LHCN-M2 (cell line): ENCODE results near the gene IMMP2L. TPM values are rescaled to one million over a fixed set of nuclear protein-coding genes. Genes with fewer than 3 reads are reported as not detected.

Experiments used
- DNase-seq: peaks from one replicate; pipeline ENCODE4 v3.0.0-alpha.2; 2012; ENCODE audit warnings: low read depth
- total RNA-seq: library from RNA; depleted of rRNA; stranded (reverse); fragments of >200 nt; gene quantifications from 2 replicates; pipeline ENCODE4 v1.2.3, GENCODE V29; 2014

The IMMP2L gene
- total RNA-seq, 1 experiment from 2014 or later, result 6.4 TPM

GRCh38 chr7:111393011-111393754 is 169.1 kb downstream of the IMMP2L start:
- DNase-seq, result no peak

- DNase-seq, result no peak
Measured at GRCh38 chr7:111392294-111392693, 170.0 kb downstream of the IMMP2L start.

DNA sequence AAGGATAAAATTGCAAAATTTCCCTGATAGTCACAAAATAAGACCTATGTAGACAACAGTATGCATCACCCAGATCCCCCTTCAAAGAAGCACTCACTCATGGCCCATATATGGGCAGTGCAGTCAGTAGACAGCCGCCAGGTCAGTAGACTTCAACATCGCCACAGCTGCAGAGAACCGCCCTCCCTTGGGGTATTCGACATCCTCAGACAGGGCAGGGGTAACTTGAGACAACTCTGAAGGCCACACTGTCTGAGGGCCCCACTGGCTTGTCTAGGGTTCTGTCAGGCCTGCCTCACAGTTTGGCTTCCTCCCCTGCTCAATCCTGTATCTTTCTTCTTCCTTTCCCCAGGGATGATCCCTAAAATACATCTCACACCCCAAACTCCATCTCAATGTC is 172.3 kb downstream of the IMMP2L start:
- no peak for DNase-seq

GRCh38 chr7:111388912-111389311 is 173.4 kb downstream of the IMMP2L start:
- no peak for DNase-seq

GRCh38 chr7:111388016-111388415 is 174.3 kb downstream of the IMMP2L start:
- DNase-seq, result no peak

DNA sequence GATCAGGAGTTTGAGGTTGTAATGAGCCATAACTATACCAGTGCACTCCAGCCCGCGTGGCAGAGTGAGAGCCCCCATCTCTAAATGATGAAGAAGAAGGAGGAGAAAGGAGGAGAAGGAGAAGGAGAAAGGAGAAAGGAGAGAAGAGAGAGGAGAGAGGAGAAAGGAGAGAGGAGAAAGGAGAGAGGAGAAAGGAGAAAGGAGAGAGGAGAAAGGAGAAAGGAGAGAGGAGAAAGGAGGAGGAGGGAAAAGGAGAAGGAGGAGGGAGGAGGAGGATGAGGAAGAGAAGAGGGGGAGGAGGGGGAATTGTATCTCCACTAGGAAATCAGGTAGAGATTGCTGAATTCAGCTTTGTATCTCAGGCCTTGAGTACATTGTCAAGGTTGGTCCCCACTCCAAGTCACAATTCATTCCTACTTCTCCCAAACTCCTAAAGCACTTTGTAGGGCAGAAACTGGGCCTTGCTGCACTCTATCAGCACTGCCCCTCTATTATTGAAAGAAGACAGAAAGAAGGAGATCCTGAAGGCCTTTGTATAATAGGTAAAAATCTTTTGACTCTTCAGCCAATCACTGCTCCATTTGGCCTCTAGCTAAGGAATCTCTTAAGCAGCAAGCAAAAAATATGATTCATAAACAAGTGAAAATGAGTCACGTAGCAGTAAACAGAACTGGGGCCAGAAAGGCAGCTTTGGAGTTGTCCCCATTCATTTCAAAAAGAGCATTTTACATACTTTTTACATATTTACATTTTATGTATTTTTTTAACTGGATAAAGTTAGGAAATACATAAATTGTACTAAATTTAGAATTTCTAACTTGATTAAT is 178.0 kb downstream of the IMMP2L start:
- peak; percentile 71 for DNase-seq

DNA sequence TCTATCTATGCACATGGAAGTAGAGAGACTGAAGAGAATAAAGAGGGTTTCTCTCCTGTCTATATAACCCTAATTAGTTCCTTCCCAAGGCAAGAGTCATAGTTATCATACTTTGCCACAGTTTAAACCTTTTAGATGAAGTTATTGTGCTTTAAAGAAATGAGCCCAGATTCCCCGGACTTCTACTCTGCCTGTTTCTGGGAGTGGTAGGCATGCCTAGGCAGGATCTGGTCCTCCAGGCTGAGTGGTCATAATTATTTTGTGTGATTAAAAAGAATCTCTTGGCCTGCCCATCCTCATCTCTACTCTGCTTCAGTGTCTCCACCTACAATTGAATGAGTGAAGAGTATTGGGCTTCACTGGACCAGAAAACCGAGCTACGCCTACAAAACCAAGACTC is 179.2 kb downstream of the IMMP2L start:
- no peak for DNase-seq

DNA sequence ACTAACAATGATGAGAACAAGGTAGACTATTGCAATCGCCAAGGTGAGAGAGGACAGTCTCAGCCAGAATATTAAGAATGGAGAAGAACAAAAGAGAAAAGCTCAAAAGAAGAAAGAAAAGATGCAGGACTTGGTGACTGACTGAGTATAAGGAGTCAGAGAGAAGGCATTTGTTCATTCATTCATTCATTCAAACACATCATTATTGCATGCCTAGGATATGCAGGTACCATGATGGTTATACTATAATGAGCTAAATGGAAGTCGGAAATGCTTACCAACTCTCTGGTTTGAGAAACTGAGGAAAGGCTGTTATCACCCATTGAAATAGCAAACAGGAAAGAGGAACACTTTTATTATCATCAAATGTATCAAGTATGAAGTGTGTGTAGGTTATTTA is 180.7 kb downstream of the IMMP2L start:
- no peak for DNase-seq

DNA sequence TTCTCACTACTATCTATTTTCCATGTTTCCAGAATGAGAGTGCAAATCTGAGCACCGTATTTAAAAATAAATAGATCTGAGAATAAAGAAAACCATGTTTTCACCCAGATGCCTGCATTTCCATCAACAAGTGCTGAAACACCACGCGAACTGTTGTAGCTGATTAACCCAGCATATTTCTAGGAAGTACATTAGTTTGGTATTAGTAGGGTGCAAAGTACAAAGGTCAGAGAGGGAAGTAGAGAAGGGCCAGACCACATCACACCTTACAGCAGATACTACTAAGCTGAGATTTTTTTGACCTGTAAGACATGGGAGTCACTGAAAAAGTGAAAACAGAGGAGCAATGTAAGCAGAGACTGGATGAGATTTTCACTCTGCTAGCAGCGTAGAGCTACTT is 181.3 kb downstream of the IMMP2L start:
- DNase-seq, result no peak

- DNase-seq, result no peak
Measured at GRCh38 chr7:111374027-111374426, 188.3 kb downstream of the IMMP2L start.

DNA sequence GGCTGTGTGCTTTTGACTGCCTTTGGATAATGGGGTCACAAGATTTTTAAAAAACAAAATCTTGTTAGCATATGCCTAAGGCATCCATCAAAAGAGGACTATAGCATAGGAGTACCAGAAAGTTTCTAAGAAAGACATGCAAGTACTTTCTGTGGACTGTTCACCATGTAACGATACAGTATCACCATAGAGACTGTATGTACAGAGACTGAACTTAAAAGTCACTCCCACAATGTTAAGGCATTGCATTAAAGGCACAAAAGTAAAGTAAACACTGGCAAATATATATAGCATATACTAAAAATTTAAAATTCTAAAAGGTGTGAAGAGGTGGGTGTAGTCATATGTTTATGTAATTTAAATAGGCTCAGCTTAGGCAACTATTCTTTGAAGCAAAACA is 190.9 kb downstream of the IMMP2L start:
- no peak for DNase-seq

DNA sequence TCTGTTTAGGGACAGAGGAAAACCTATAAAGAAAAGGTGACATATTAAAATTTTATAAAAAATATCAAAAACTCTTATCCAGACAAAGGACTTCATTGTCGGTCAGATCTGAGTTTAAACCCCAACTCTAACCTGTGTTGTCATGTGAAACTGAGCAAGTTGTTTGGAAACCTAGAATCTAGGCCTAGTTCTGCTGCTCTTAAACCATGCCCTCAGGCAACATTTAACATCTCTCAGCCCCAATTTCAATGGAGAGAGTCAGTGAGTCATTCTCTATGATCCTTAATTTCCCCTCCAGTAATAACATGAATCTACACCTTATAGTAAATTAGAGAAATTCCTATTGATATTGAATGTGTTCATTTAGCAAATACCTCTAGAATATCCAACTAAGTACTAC is 192.3 kb downstream of the IMMP2L start:
- no peak for DNase-seq

- DNase-seq, result no peak
Measured at GRCh38 chr7:111368381-111369065, 193.8 kb downstream of the IMMP2L start.

DNA sequence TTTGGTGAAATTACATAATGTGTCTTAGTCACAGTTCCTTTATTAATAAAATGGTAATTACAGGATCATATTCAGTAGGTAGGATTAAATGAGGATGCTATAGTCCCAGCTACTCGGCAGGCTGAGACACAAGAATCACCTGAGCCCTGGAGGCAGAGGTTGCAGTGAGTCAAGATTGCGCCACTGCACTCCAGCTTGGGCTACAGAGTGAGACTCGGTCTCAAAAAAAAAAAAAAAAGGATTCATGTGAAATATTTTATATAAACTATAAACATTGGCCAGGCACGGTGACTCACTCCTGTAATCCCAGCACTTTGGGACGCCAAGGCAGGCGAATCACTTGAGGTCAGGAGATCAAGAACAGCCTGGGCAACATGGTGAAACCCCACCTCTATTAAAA is 197.9 kb downstream of the IMMP2L start:
- peak; percentile 57 for DNase-seq

- peak; percentile 70 for DNase-seq
Measured at GRCh38 chr7:111363099-111363498, 199.2 kb downstream of the IMMP2L start.

DNA sequence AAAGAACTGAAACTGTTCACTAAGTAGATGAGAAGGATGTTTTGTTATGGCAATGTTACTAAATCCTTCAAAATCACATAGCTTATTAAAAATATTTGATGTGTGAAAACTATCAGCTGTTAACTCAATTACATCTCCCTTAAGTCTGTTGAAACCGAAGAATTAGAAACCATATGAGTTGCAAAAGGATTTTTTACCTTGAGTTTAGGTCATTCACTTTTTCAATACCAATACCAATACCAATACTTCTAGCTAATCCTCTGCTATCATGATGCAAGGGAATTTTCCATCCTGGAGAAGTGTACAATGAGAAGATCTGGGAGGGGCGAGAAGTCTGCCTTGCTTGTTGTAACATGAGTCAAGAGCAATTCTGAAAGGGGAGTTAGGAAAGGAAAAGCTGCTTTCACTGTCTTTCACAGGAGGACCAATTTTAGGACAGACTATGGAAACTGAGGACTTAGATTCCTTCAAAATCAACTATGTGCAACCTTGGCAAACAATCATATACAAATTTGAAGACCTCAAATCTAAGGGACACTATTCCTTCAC is 199.7 kb downstream of the IMMP2L start:
- DNase-seq, result peak; percentile 65

- no peak for DNase-seq
Measured at GRCh38 chr7:111358915-111359314, 203.4 kb downstream of the IMMP2L start.

DNA sequence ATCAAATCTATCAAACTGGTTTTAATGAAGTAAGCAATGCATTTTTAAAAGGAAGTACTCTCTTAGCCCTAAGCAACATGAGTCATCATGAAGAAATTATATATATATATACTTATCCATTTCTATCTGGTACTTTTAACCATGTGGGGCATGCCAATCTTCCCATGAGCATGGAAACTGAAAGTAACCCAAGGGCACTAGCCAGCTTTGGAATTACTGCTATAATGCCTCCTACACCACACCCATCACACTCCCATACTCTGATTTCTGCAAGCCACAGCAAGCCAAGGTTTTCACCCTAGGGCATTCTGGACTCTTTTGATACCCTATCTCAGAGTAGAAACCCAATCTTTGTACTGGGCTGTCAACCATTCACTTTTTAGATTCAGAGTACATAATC is 204.6 kb downstream of the IMMP2L start:
- DNase-seq, result peak; percentile 77

DNA sequence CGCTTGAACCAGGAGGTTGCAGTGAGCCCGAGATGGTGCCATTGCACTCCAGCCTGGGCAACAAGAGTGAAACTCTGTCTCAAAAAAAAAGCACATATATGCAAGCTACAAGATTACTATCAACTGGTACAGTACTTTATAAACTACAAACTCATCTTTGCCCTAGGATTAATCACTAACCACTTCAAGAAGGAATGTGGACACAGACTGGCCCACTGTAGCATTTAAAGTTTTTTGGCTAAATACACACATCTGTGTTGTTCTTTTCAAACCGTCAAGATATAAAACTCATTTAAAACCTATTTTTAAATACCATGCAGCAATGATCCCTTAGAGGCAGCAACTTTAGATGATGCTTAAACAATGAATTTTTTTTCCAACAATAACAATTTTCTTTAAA is 205.4 kb downstream of the IMMP2L start:
- peak; percentile 52 for DNase-seq

- no peak for DNase-seq
Measured at GRCh38 chr7:111352319-111352718, 210.0 kb downstream of the IMMP2L start.

DNA sequence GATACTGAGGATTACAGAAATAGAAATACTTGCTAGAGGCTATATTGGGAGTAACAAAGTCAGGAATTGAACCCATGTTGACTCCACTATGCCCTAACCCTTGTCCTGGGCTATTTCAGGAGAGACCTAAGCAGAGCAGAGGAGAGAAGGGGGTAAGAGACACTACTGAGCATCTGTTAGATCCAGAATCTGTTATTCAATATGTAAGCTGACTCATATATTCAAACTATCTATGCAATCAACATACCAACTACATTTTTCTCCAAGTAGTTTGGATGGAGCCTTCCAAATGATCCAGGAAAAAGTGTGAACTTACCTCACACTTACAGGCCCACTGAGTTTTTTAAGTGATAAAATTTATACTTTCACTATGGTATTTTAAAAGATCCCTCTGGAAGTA is 216.1 kb downstream of the IMMP2L start:
- DNase-seq, result no peak

GRCh38 chr7:111343017-111343416 is 219.3 kb downstream of the IMMP2L start:
- DNase-seq, result no peak
